ENCODE measurements around the gene MRPL12. TPM values are rescaled to one million over a fixed set of nuclear protein-coding genes. Genes with fewer than 3 reads are reported as not detected.
A peak's percentile ranks its signal among the peaks of the same experiment; 100 is the strongest.

Gene MRPL12
- total RNA-seq, 1 donor from 2014 or later = 173 TPM

- intact Hi-C loops (cut with DNase I) = no loop called here
- DNase-seq (no peak), ATAC-seq (ENCODE audit: poor library complexity) (peak; percentile 5)
Observed at GRCh38 chr17:81712468-81713003, 9.4 kb downstream of the MRPL12 start.

- intact Hi-C loops (cut with DNase I) = no loop called here
- DNase-seq = no peak
- no peak for ATAC-seq (ENCODE audit: poor library complexity)
Observed at GRCh38 chr17:81713004-81713555, 9.9 kb downstream of the MRPL12 start.

DNA sequence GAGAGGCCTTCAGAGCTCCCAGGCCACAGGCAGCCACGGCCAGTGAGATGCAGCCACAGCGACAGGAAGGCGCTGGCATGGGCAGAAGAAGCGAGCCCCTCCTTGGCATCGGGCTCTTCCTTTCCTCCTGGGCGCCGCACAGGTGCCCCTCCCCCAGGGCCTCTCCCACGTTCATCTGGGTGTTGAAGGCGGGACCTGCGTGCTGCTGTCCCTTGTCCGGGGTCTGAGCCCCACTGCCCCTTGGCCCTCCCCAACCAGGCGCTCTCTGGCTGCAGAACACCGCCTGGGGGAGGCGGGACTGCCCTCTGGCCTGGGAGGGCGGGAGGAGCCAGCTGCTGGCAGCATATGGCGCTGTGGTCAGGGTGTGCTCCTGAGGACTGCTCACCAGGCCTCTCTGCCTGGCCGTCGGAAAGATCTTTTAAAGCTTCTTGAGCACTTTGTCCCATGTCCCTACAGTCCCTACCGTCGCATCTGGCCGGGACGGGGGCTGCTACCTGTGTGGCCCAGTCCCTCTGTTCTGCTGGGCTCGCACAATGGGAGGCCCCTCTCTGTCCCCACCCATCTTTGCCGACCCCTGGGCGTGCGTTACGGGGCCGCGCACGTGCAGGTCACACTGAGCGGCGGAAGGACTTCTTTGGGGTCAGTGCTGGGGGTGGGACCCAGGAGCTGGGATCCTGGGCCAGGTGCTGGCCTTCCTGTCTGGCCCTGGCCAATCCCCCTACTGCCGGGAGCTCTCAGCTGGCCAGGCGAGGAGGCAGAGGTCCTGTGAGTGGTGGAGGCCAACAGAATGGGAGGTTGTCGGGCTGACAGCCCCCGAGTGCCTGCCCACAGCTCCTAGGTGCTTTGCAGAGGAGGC, 10.6 kb downstream of the MRPL12 start:
- no peak for ATAC-seq (ENCODE audit: poor library complexity)
- intact Hi-C loops (cut with DNase I) = no loop called here

GRCh38 chr17:81714412-81715106, 11.4 kb downstream of the MRPL12 start:
- no peak for DNase-seq
- ATAC-seq (ENCODE audit: poor library complexity) = no peak
- intact Hi-C loops (cut with DNase I) = no loop called here

More for the DNA sequence above, 10.6 kb downstream of the MRPL12 start:
- DNase-seq = no peak

GRCh38 chr17:81715107-81715871, 12.1 kb downstream of the MRPL12 start:
- ATAC-seq (ENCODE audit: poor library complexity) = no peak
- intact Hi-C loops (cut with DNase I) = no loop called here

GRCh38 chr17:81715872-81716673, 12.9 kb downstream of the MRPL12 start:
- ATAC-seq (ENCODE audit: poor library complexity) = no peak
- no peak for DNase-seq
- intact Hi-C loops (cut with DNase I) = no loop called here

More at GRCh38 chr17:81715107-81715871, 12.1 kb downstream of the MRPL12 start:
- no peak for DNase-seq

DNA sequence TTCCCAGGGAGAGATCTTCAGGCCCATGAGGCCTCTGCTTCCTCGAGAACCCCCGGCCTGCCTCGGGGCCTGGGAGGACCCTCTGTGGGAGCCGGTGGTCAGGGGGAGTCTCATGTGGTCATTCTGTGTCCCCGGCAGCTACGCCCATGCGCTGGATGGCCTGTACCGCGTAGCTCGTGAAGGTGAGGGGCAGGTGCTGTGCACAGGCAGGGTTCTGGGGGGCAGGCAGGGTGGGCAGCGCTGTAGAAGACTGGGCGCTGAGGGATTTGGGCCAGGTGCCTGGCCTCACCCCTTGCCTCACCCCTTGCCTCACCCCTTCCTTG, 13.5 kb downstream of the MRPL12 start:
- DNase-seq (no peak), ATAC-seq (ENCODE audit: poor library complexity) (no peak)
- intact Hi-C loops (cut with DNase I) = no loop called here

DNA sequence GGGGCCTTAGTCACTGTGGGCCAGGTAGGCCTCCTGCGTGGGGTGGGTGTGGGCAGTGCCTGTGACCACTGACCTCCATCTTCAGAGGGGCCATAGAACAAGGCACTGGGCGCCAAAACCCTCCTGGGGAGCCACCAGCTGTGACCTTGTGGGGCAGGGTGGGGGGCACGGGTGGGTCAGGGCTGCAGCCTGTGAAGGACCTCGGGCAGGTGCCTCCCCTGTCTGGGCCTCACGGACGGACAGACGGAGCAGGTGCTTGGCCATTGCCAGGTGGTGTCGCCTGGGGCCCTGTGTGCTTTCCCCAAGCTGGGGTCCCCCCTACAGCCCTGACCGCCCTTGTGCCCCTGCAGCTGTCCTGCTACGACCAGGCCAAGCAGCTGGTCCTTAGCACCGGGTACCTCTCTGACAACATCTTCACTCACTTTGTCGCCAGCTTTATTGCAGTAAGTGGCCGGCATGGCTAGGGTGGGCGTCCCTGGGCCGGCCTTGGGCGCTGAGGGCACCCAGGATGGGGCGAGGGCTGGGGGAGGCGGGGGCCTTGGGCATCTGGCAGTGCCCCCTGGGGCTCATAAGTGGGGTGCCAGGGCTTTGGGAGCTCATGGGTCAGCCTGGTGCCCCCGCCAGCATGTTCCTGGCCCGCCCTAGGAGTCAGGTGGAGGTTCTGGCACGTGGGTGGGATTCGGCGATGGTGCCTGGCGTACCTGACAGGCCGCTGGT, 14.0 kb downstream of the MRPL12 start:
- no peak for DNase-seq
- ATAC-seq (ENCODE audit: poor library complexity) = no peak
- intact Hi-C loops (cut with DNase I) = no loop called here

GRCh38 chr17:81717766-81718089, 14.6 kb downstream of the MRPL12 start:
- DNase-seq (no peak), ATAC-seq (ENCODE audit: poor library complexity) (no peak)
- intact Hi-C loops (cut with DNase I) = no loop called here

DNA sequence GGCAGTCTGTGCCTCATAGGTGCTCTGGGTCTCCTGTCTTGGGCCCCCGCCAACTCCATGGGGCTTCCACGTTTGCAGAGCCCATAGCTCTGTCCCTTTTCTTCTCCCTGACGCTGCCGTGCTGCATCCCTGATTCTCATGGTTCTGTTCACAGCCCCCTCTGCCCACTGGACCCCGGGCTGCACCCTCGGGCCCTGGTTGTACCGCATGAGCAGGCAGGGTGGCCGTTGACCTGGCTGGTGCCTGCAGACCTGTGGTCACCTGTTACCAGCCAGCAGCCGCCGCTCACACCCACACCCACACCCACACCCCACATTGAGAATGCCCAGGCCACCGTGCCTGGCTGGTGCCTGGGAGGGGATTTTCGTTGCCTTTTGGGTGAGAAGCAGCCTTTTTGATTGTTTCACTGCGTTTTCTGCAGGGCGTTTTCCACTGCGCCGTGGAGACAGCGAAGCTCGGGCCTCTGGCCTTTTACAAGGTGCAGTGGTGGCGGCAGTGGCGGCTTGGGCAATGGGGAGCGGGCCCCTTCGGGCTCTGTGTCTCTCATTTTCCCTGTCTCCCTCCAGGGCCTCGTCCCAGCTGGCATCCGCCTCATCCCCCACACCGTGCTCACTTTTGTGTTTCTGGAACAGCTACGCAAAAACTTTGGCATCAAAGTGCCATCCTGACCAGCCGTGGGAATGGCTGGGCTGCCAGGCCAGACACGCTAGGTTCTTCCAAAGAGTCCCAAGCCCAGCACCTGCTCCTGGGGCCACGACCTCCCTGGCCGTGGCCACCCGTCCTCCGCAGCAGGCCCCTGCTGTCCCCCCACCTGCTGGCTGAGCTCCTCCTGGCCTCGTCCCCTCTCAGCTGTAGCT, 16.5 kb downstream of the MRPL12 start:
- intact Hi-C loops (cut with DNase I) = no loop called here
- DNase-seq (no peak), ATAC-seq (ENCODE audit: poor library complexity) (no peak)

- ATAC-seq (ENCODE audit: poor library complexity) (no peak), DNase-seq (no peak)
- intact Hi-C loops (cut with DNase I) = no loop called here
Observed at GRCh38 chr17:81720267-81721071, 17.3 kb downstream of the MRPL12 start.

DNA sequence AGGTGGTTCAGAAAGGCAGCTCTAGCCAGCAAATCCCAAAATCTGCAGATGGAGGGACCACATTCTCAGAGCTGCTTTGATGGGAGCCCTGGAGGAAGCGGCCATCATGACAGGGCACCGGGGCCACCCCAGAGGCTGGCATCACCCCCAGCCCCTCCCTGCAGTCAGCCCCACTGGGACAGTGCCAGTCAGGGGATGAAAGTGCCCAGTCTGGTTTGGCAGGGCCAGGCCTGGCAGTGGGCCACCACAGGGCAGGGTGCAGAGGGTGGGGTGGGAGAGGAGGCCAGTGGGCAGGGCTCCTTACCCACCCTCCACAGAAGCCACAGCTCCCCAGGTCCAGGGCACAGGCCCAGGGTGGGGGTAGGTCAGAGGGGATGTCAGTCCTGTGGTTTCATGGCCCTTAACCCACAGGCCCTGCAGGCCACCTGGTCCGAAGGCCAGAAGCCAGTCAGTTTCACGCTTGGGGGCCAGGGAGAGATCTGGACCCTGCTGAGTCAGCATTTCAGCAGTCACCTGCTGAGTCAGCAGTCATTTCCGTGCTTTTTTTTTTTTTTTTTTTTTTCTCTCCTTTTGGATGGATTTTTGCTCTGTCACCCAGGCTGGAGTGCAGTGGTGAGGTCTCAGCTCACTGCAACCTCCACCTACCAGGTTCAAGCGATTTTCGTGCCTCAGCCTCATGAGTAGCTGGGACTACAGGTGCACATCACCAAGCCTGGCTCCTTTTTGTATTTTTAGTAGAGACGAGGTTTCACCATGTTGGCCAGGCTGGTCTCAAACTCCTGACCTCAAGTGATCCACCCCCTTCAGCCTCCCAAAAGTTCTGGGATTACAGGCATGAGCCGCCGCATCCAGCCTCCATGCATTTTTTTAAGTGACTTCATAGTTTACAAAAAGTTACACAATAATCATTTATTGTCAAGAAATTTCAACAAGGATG, 19.3 kb downstream of the MRPL12 start:
- intact Hi-C loops (cut with DNase I) = no loop called here
- no peak for DNase-seq
- ATAC-seq (ENCODE audit: poor library complexity) = peak; percentile 84

DNA sequence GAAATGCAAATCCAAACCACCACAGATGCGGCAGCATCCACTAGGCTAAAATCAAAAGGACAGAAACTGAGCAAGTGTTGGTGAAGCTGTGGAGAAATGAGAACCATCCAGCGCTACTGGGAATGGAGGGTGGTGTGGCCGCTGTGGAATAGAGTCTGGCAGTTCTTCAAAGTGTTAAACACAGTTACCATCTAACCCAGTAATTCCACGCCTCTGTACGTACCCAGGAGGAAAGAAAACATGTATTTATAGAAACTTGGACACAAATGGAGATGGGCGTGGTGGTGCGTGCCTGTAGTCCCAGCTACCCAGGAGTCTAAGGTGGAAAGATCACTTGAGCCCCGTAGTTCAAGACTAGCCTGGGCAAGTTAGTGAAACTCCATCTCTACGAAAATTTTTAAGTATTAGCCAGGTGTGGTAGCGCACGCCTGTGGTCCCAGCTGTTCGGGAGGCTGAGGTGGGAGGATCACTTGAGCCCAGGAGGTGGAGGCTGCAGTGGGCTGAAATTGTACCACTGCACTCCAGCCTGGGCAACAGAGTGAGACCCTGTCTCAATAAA, 20.6 kb downstream of the MRPL12 start:
- DNase-seq = no peak
- intact Hi-C loops (cut with DNase I) = no loop called here
- no peak for ATAC-seq (ENCODE audit: poor library complexity)

- ATAC-seq (ENCODE audit: poor library complexity) (no peak), DNase-seq (no peak)
- intact Hi-C loops (cut with DNase I) = no loop called here
Observed at GRCh38 chr17:81725439-81725838, 22.3 kb downstream of the MRPL12 start.

DNA sequence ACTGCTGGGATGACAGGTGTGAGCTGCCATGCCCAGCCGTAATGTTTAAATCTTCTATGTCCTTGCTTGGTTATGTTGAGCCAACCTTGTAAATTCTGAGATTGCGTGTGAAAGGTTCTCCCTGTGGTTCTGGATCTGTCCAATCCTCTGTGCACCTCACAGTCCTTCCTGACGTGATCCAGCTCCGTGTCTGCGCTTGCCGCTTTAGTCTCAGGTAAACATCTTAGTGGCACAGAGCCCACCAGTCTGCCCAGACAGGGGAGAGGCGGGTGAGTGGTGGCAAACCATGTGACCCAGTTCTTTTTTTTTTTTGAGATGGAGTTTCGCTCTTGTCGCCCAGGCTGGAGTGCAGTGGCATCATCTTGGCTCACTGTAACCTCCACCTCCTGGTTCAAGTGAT, 22.8 kb downstream of the MRPL12 start:
- ATAC-seq (ENCODE audit: poor library complexity) = no peak
- intact Hi-C loops (cut with DNase I) = no loop called here
- DNase-seq = no peak

All from Right ventricle myocardium superior (tissue), 1 donor.